Gastrocnemius medialis (tissue), 4 donors: ENCODE measurements around the gene BACH1. TPM values are rescaled to one million over a fixed set of nuclear protein-coding genes. Genes with fewer than 3 reads are reported as not detected.
"Not testable (repeated sequence)": the region's sequence is repeated elsewhere in the genome, so short reads cannot be mapped to it uniquely, and the experiment has no call there.

Source experiments
- ATAC-seq, 2 donors: fragments of 150-250 bp; one replicate each; pipeline ENCODE4 v1.9.1; 2016
- DNase-seq, 2 donors: peaks; one replicate each; pipeline ENCODE4 v3.0.0-alpha.2; 2019
- H3K27ac ChIP-seq, 4 donors: fragments of 200-600 bp; sonication (generic); 1 replicate in 1 of 4; 2 replicates in 3 of 4; pipeline ENCODE4 v1.5.1; 2016 to 2018; ENCODE audit warnings: mild to moderate bottlenecking in 2 of 4, moderate library complexity in 1 of 4
- H3K27me3 ChIP-seq, 3 donors: fragments of 200-600 bp; sonication (generic) in 2 of 3; 1 replicate in 1 of 3; 2 replicates in 2 of 3; pipeline versions ENCODE4 v1.5.1 to v1.6.0; 2016 to 2019; ENCODE audit warnings: mild to moderate bottlenecking in 1 of 3, moderate library complexity in 1 of 3
- H3K36me3 ChIP-seq, 2 donors: fragments of 200-600 bp; sonication (generic) in 1 of 2; one replicate each; pipeline ENCODE4 v1.5.1; 2017 to 2018
- H3K4me1 ChIP-seq, 2 donors: fragments of 200-600 bp; sonication (generic) in 1 of 2; one replicate each; pipeline ENCODE4 v1.5.1; 2016 to 2017; ENCODE audit warnings: mild to moderate bottlenecking in 2 of 2
- H3K4me3 ChIP-seq, 4 donors: fragments of 200-600 bp; sonication (generic) in 3 of 4; 1 replicate in 1 of 4; 2 replicates in 3 of 4; pipeline ENCODE4 v1.5.1; 2016 to 2019; ENCODE audit warnings: mild to moderate bottlenecking in 2 of 4
- H3K9me3 ChIP-seq, 3 donors: fragments of 200-600 bp; sonication (generic) in 2 of 3; 1 replicate in 1 of 3; 2 replicates in 2 of 3; pipeline ENCODE4 v1.5.1; 2016 to 2019
- CTCF ChIP-seq, 5 experiments: fragments of 450-650 bp in 3 of 5; fragments of 200-600 bp in 2 of 5; sonication (generic) in 2 of 5; IDR thresholded peaks in 4 of 5; conservative IDR thresholded peaks in 1 of 5; 1 replicate in 4 of 5; 2 replicates in 1 of 5; pipeline ENCODE4 v1.5.1; 2016 to 2019; ENCODE audit warnings: antibody characterized with exemption in 5 of 5, mild to moderate bottlenecking in 3 of 5, moderate library complexity in 3 of 5
- POLR2A ChIP-seq, 2 donors: fragments of 450-650 bp; IDR thresholded peaks; one replicate each; pipeline ENCODE4 v1.6.1; 2017; ENCODE audit warnings: antibody characterized with exemption in 2 of 2, mild to moderate bottlenecking in 2 of 2, moderate library complexity in 2 of 2
- in situ Hi-C, 4 donors: fragments of 200-750 bp; cut with MboI; loops; one replicate each; pipeline versions ENCODE4 v1.15.0 to v1.8.0; 2017; ENCODE audit warnings: low sequenced_read_pairs in 4 of 4
- intact Hi-C: fragments of 100-400 bp; cut with DNase I; formaldehyde crosslinking; loops from one replicate; pipeline ENCODE4 v1.15.1; 2023; ENCODE audit warnings: low total_unique reads
- total RNA-seq, 4 donors: library from RNA; depleted of rRNA; stranded (reverse); fragments of >200 nt; gene quantifications; one replicate each; pipeline versions ENCODE4 v1.1.0 to v1.2.3, GENCODE V29; 2016

The BACH1 gene
- total RNA-seq, 4 donors from 2014 or later = 52.4 to 72.7 (median 62.7) TPM

- ATAC-seq (no peak), DNase-seq (no peak)
- Histone ChIP-seq H3K4me3 (no peak overlapping the region), H3K4me1 (peaks cover 7 to 12% of the 10 kb centered on the region in 2 donors), H3K36me3 (peaks cover 0 to 7% of the 10 kb centered on the region in 2 donors), H3K27me3 (no peaks in the 10 kb centered on the region), H3K9me3 (no peaks in the 10 kb centered on the region), H3K27ac (no peak overlapping the region)
- intact Hi-C loops (no loop called here), in situ Hi-C loops (loop anchor here in 1 of 4 donors (10.0 kb wide), 1 partner anchor 57 kb away; the partner anchor contains the start of gene BACH1)
- TF ChIP-seq POLR2A (IDR thresholded peaks at IDR 0.05) = no peak
- TF ChIP-seq CTCF (IDR thresholded peaks at IDR 0.05 in 4 of 5, conservative IDR thresholded peaks at IDR 0.05 in 1 of 5) = no peak
Observed at GRCh38 chr21:29351691-29352090, 53.0 kb downstream of the BACH1 start.

GRCh38 chr21:29355043-29355710, 56.5 kb downstream of the BACH1 start:
- intact Hi-C loops, H3K9me3 ChIP-seq, H3K36me3 ChIP-seq, H3K27me3 ChIP-seq, DNase-seq, H3K27ac ChIP-seq, H3K4me3 ChIP-seq, H3K4me1 ChIP-seq, ATAC-seq: not testable (repeated sequence)
- in situ Hi-C loops = loop anchor here in 1 of 4 donors (10.0 kb wide), 1 partner anchor 60 kb away; the partner anchor contains the start of gene BACH1

- H3K4me3 ChIP-seq, ATAC-seq, H3K27ac ChIP-seq, H3K9me3 ChIP-seq, H3K36me3 ChIP-seq, intact Hi-C loops, DNase-seq, H3K27me3 ChIP-seq, H3K4me1 ChIP-seq: not testable (repeated sequence)
- in situ Hi-C loops = loop anchor here in 1 of 4 donors (10.0 kb wide), 1 partner anchor 61 kb away; the partner anchor contains the start of gene BACH1
Observed at GRCh38 chr21:29356291-29356690, 57.6 kb downstream of the BACH1 start.

GRCh38 chr21:29356810-29357209, 58.1 kb downstream of the BACH1 start:
- in situ Hi-C loops = loop anchor here in 1 of 4 donors (10.0 kb wide), 1 partner anchor 62 kb away; the partner anchor contains the start of gene BACH1
- H3K36me3 ChIP-seq, ATAC-seq, H3K27me3 ChIP-seq, DNase-seq, H3K9me3 ChIP-seq, H3K27ac ChIP-seq, H3K4me1 ChIP-seq, intact Hi-C loops, H3K4me3 ChIP-seq: not testable (repeated sequence)

- intact Hi-C loops = no loop called here
- Histone ChIP-seq H3K4me1 (no peaks in the 10 kb centered on the region), H3K36me3 (peaks cover 0 to 3% of the 10 kb centered on the region in 2 donors), H3K9me3 (no peaks in the 10 kb centered on the region), H3K4me3 (no peak overlapping the region), H3K27ac (no peak overlapping the region), H3K27me3 (no peaks in the 10 kb centered on the region)
- no peak for ATAC-seq
- no peak for TF ChIP-seq POLR2A (IDR thresholded peaks at IDR 0.05)
- TF ChIP-seq CTCF (IDR thresholded peaks at IDR 0.05 in 4 of 5, conservative IDR thresholded peaks at IDR 0.05 in 1 of 5) = no peak
- in situ Hi-C loops = loop anchor here in 1 of 4 donors (10.0 kb wide), 1 partner anchor 65 kb away; the partner anchor contains the start of gene BACH1
- DNase-seq = no peak
Observed at GRCh38 chr21:29359718-29360117, 61.0 kb downstream of the BACH1 start.

- Histone ChIP-seq H3K4me1 (no peaks in the 10 kb centered on the region), H3K36me3 (peaks cover 0 to 3% of the 10 kb centered on the region in 2 donors), H3K4me3 (no peak overlapping the region), H3K27me3 (no peaks in the 10 kb centered on the region), H3K27ac (no peak overlapping the region), H3K9me3 (no peaks in the 10 kb centered on the region)
- ATAC-seq (no peak), DNase-seq (no peak)
- in situ Hi-C loops (no loop called here), intact Hi-C loops (no loop called here)
- TF ChIP-seq POLR2A (IDR thresholded peaks at IDR 0.05) (no peak), CTCF (IDR thresholded peaks at IDR 0.05 in 4 of 5, conservative IDR thresholded peaks at IDR 0.05 in 1 of 5) (no peak)
Observed at GRCh38 chr21:29360799-29361765, 62.4 kb downstream of the BACH1 start.
